HG03521 (cell line): Measurements from ENCODE around the gene KTN1.

Experiments
- ATAC-seq: cut with Tn5 transposase; IDR thresholded peaks from one replicate; pipeline ENCODE4 v1.9.1; 2021; ENCODE audit warnings: mild to moderate bottlenecking, moderate library complexity; ENCODE audit not compliant: unreplicated experiment

Gene KTN1

GRCh38 chr14:55707365-55707804 is 127.4 kb downstream of the KTN1 start:
- no peak for ATAC-seq

GRCh38 chr14:55710506-55711041 is 130.6 kb downstream of the KTN1 start:
- ATAC-seq, result no peak

DNA sequence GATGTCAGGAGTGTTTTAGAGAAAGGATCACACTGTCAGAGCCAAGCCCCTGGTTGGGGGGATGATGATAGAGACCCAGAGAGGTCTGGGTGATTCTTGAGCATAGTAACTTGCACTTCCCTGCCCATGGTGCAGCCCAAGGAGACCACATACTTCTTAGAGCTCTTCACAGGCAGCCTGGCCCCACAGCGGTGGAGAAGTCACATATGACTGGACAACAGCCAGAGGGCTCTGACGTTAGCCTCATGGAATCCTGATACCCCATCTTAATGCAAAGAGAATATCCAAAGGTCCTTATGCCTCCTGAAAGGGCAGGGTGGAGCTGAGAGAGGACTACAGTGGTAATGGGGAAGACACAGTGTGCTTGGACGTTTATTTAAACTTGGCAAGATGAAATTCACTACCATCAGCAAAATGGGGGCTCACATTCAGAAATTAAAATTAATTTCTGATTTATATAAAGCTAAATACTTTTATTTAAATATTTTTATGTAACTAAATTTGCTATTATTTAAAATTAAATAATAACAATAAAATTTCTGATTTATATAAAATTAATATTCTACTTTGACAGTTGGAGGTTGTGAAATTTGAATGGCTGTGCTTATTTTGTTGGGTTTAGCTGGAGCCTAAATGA is 131.3 kb downstream of the KTN1 start:
- ATAC-seq, result no peak

DNA sequence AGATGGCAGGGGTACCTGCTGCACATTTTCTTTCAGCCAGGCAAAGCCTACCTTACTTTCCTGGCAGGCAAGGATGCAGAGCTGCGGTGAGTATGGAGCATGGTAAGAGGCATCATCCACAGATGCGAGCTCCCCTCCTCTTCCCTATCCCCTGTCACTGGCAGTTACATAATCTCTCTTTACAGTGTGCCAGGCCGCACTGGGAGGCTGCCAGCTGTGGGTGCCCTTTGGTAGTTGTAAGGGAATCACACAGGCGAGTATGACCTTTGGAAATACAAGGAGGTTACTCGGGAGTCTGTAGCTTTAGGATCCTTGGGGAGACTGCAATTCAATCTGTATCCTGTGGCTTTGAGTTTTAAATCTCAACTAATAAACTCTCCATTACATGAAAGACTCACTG is 132.5 kb downstream of the KTN1 start:
- no peak for ATAC-seq

DNA sequence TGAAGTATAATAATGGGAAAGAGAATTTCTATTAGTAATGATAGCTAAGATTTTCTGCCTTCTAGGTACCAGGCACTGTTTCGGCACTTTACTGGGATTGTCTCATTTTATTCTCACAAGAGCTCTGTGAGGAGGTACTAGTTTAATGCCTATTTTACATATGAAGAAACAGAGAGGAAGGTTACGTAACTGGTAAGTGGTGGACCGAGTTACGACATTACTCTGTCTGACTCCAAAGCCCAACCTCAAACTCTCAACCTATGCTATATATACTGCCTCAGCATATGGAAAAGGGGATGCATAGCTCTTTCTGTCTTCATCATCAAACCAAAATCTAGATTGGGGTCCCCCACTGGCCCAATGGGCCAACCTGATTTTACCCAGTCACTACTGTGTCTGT is 133.5 kb downstream of the KTN1 start:
- ATAC-seq, result no peak

DNA sequence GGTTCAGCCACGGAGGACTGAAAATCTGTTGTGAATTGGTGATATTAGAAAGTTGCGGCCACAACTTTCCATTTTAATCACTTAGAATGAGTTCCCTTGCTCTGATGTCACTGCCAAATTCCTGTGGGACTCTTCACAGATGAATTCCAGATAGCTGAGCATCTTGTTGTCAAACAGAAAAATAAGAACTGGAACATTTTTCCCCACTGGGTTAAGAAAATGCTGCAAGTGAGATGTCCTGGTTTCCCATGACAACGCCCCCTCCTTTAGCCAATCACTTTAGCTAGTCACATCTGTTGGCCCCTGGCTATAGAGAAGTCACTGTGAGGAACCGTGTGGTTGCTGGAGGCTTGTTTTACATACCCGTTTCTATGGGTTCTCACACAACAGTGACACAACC is 135.9 kb downstream of the KTN1 start:
- ATAC-seq, result no peak

- no peak for ATAC-seq
Observed at GRCh38 chr14:55717621-55718020, 137.6 kb downstream of the KTN1 start.

DNA sequence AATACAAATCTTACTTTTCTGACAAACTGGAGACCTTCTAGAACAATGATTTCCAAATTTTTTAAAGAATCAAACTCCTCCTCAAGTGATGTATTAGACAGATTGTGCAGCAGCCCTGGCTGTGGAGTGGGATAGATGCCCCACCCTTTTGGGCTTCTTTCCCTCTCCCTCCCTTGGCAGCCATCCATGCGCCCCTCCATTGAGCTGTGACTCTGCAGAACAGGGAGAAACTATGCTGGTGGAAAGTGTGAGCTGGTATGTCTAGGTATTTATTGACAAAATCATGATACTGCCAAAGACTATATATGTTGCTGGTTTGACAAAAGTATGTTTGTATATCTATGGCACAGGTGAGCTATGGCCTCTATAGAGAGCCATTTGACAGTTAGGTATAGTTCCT is 138.5 kb downstream of the KTN1 start:
- no peak for ATAC-seq

GRCh38 chr14:55720796-55721195 is 140.8 kb downstream of the KTN1 start:
- no peak for ATAC-seq

GRCh38 chr14:55721353-55721752 is 141.3 kb downstream of the KTN1 start:
- ATAC-seq, result no peak

DNA sequence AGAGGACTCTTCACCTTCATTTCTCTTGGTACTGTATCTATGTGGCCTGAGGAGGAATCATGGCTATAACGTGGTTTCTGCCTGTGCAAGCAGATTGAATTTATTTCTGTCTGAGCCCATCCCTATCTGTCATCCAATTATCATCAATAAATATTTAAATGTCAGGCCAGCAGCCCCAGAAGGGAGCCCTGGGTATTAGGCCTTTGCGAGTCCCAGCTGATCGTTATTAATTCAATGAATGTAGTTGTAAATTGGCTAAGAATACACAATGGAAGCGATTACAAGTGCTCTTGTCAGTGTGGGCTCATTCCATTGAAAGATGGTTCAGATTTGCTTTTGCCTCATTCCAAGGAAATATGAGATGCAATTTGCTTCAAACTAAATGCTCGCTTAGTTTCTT is 142.0 kb downstream of the KTN1 start:
- ATAC-seq, result no peak

GRCh38 chr14:55724736-55725135 is 144.7 kb downstream of the KTN1 start:
- ATAC-seq, result no peak

DNA sequence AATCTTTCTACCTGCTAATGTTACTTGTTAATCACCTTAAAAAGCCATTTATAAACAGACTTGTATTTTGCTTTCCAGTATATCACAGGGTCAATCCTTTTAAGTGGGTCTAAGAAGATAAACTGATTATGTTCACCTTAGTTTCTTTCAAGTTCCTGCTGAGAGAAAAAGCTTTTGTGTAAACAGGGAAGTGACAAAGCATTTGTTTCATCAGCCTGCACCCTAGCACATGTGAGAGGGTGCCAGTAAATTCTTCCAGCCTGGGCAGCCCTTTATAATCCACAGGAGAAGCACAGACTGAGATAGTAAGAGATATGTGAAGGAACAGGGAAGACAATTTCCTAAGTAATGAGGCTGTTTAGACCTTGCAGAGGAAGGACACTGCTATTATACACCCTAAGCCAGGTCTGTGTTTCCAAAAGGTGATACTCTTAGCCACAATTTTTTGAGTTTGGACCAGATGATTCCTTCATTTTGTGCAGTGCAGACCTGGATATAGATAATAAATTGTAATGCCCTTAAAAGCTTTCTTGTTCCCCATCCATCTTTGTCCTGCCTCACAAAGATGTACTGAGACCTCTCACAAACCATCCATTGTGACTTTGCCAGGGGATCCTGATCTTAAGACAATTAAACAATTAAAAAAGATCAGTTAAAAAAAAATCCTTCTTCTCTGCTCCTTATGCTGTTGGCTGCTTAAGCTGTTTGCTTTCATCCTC is 150.7 kb downstream of the KTN1 start:
- ATAC-seq, result no peak

- no peak for ATAC-seq
Observed at GRCh38 chr14:55731311-55731872, 151.4 kb downstream of the KTN1 start.

DNA sequence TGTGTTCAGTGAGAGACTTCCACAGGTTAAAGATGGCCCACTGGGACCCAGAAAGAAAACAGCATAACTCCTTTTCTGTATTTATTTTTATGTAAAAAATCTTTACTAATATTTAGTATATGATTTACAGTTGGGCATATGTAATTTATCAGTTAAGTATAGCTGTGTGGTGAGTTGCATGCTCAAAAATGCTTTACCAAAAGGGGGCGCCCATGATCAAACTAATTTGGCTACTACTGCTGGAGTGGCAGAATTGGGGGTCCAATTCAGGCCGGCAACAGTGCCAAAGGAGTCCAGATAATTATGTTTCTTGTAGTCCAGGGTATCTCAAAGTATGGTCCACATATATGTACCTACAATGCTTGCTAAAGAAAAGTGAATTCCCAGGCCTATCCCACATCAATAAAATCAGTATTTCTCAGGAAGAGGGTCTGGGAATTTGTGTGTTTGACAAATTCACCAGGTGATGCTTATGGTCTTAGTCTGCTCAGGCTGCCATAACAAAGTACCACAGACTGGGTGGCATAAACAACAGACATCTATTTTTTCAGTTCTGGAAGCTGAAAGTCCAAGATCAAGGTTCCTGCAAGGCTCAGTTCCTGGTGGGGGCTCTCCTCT is 152.0 kb downstream of the KTN1 start:
- ATAC-seq, result no peak

DNA sequence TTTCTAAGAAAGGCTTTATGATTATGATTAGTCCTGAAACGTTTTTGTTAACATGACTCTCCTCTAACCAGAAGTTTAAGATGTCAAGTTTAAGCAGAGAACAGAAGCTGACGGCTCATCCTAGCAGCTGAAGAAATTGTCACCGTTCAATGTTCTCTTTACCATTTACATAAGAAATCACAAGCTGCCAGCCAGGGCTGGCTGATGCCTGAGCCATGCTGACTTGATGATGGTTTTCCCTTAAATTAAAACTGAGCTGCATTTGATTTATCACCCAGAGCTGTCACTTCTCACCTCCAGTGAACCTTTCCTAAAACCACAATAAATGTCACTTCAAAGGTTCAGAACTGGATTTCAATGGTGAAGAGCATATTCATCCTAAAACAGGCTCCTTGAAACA is 153.6 kb downstream of the KTN1 start:
- no peak for ATAC-seq
